Panc1 (cell line): ENCODE measurements around the gene LEFTY2. TPM values are rescaled to one million over a fixed set of nuclear protein-coding genes. Genes with fewer than 3 reads are reported as not detected.

Experiments used
- ATAC-seq: fragments of 200-7000 bp; cut with Tn5 transposase; 2 replicates; pipeline ENCODE4 v1.9.1; 2020; ENCODE audit warnings: mild to moderate bottlenecking, moderate library complexity
- BruUV-seq: library from RNA; stranded (reverse); fragments of 400-500 nt; replicated peaks from 2 replicates; lab custom pipeline; 2021; lab: Mats Ljungman, UMichigan
- CTCF ChIA-PET: fragments of 300-600 bp; sonication (Branson Sonifier 250); formaldehyde crosslinking; loops from one replicate; lab custom pipeline; 2022; ENCODE audit warnings: antibody characterized with exemption; lab: Charles Lee
- POLR2A ChIA-PET: fragments of 300-600 bp; sonication (Branson Sonifier 250); formaldehyde crosslinking; loops from one replicate; lab custom pipeline; 2022; ENCODE audit warnings: antibody characterized with exemption; lab: Charles Lee
- DNase-seq: peaks from one replicate; pipeline ENCODE4 v3.0.0-alpha.2; 2010; ENCODE audit warnings: low read depth, low spot score
- H3K27ac ChIP-seq: 2 replicates; pipeline ENCODE4 v1.5.1; 2011; ENCODE audit warnings: mild to moderate bottlenecking, low read length, inconsistent platforms
- H3K27me3 ChIP-seq: fragments of 200-500 bp; sonication (Bioruptor generic); 2 replicates; pipeline ENCODE4 v1.6.0; 2014; ENCODE audit warnings: low read length, inconsistent platforms; ENCODE audit not compliant: control insufficient read depth, insufficient read depth
- H3K36me3 ChIP-seq: fragments of 200-500 bp; sonication (Bioruptor generic); 2 replicates; pipeline ENCODE4 v1.5.1; 2014; ENCODE audit warnings: inconsistent platforms, mild to moderate bottlenecking, low read length, moderate library complexity; ENCODE audit not compliant: control insufficient read depth, insufficient read depth
- H3K4me1 ChIP-seq: 2 replicates; pipeline ENCODE4 v1.5.1; 2011; ENCODE audit warnings: inconsistent platforms, mild to moderate bottlenecking, low read length, moderate library complexity; ENCODE audit not compliant: control insufficient read depth, insufficient read depth
- H3K4me3 ChIP-seq, 2 experiments: 2 replicates each; pipeline ENCODE4 v1.5.1; 2011 to 2012; ENCODE audit warnings: low read depth in 2 of 2, low read length in 2 of 2, mild to moderate bottlenecking in 2 of 2, inconsistent platforms in 1 of 2, moderate library complexity in 1 of 2
- H3K9me3 ChIP-seq: fragments of 200-500 bp; sonication (Bioruptor generic); 2 replicates; pipeline ENCODE4 v1.5.1; 2014; ENCODE audit warnings: low read depth, mild to moderate bottlenecking, inconsistent platforms, low read length, moderate library complexity; ENCODE audit not compliant: control insufficient read depth, insufficient read depth
- CTCF ChIP-seq: fragments of 450-650 bp; IDR thresholded peaks from 2 replicates; pipeline ENCODE4 v1.5.1; 2017; ENCODE audit warnings: mild to moderate bottlenecking
- POLR2AphosphoS5 ChIP-seq: IDR thresholded peaks from 2 replicates; pipeline ENCODE4 v1.6.1; 2012; ENCODE audit warnings: mild to moderate bottlenecking, low read depth, low read length, moderate library complexity
- REST ChIP-seq, 2 experiments: IDR thresholded peaks; 2 replicates each; pipeline ENCODE4 v1.6.1; 2011 to 2012; ENCODE audit warnings: low read depth in 2 of 2, control low read depth in 1 of 2, low read length in 1 of 2, mild to moderate bottlenecking in 1 of 2, moderate library complexity in 1 of 2; ENCODE audit not compliant: insufficient read depth in 1 of 2
- SIN3A ChIP-seq: IDR thresholded peaks from 2 replicates; pipeline ENCODE4 v1.6.1; 2012; ENCODE audit warnings: low read depth, mild to moderate bottlenecking, low read length, moderate library complexity, borderline replicate concordance; ENCODE audit not compliant: insufficient read depth
- TCF7L2 ChIP-seq: IDR thresholded peaks from 2 replicates; pipeline ENCODE4 v1.6.1; 2011; ENCODE audit warnings: mild to moderate bottlenecking, low read depth, low read length, inconsistent platforms
- in situ Hi-C: cut with HindIII; loops from 2 replicates; pipeline ENCODE4 v1.10.0; 2016; ENCODE audit warnings: low sequenced_read_pairs, low pct_unique_long_range_greater_than_20kb
- intact Hi-C: fragments of 100-400 bp; cut with micrococcal nuclease; formaldehyde crosslinking; loops from one replicate; pipeline ENCODE4 v1.10.0; 2022; ENCODE audit not compliant: unreplicated experiment
- total RNA-seq: library from RNA; stranded (reverse); gene quantifications from one replicate; pipeline ENCODE4 v1.2.1, GENCODE V29; 2021; ENCODE audit not compliant: unreplicated experiment

The LEFTY2 gene
- total RNA-seq, 1 experiment from 2014 or later, result not detected

DNA sequence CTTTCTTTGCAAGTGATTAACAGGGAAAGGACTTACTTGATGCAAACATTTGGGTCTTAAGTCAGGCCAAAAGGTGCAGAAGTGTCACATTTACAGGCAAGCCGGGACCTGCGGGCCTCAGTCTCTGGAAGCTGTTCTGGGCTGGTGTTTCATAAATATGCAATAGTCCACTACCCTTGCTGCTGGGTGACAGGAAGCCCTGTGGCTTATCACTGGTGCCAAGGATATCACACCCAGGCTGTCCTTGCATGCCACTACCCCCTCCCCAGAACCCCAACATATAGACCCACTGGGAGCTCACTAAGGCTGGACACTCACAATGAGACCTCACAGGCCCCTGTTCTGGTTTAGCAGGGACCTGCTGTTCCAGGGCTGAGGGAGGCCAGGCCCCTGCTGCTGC lies 3.4 kb upstream of the LEFTY2 start:
- Histone ChIP-seq H3K4me3 (no peak overlapping the region), H3K27me3 (no peaks in the 10 kb centered on the region; the same call in 1 of the 2 replicates), H3K36me3 (no peaks in the 10 kb centered on the region), H3K27ac (no peak overlapping the region), H3K9me3 (no peaks in the 10 kb centered on the region), H3K4me1 (no peaks in the 10 kb centered on the region)
- no TSS peak for BruUV-seq
- ChIA-PET CTCF (interaction anchor here (0.6 kb wide), 1 partner anchor 34 kb away, joined by 5 read pairs; no protein-coding TSS in a partner anchor), POLR2A (no interaction called here)
- in situ Hi-C loops (no loop called here), intact Hi-C loops (no loop called here)
- DNase-seq, result no peak
- no peak for TF ChIP-seq TCF7L2
- no peak for TF ChIP-seq REST (IDR thresholded peaks at IDR 0.05; ENCODE audit: insufficient read depth in 1 of 2, low read depth in 2 of 2, low read length in 1 of 2)
- TF ChIP-seq POLR2AphosphoS5, result no peak
- TF ChIP-seq SIN3A, result no peak
- no peak for TF ChIP-seq CTCF
- no peak for ATAC-seq

DNA sequence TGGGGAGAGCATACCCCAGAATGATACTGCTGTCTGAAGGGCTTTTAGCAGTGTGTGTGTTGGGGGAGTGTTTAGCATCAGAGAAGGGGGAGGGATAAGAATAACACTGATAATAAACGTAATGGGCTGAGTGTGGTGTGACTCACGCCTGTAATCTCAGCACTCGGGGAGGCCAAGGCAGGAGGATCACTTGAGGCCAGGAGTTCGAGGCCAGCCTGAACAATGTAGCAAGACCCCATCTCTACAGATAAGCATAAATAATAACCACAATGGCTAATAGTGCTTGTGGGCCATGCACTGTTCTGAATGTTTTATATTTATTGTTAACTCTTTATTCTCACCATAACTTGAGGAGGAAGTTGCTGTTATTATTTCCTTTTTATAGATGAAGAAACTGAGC lies 2.6 kb upstream of the LEFTY2 start:
- Histone ChIP-seq H3K4me3 (no peak overlapping the region), H3K27ac (no peak overlapping the region), H3K27me3 (no peaks in the 10 kb centered on the region; the same call in 1 of the 2 replicates), H3K4me1 (no peaks in the 10 kb centered on the region), H3K9me3 (no peaks in the 10 kb centered on the region), H3K36me3 (no peaks in the 10 kb centered on the region)
- CTCF ChIA-PET, result no interaction called here
- POLR2A ChIA-PET, result no interaction called here
- ATAC-seq (no peak), DNase-seq (no peak)
- intact Hi-C loops (no loop called here), in situ Hi-C loops (no loop called here)
- BruUV-seq, result no TSS peak
- no peak for TF ChIP-seq REST (IDR thresholded peaks at IDR 0.05; ENCODE audit: insufficient read depth in 1 of 2, low read depth in 2 of 2, low read length in 1 of 2)
- TF ChIP-seq TCF7L2, result no peak
- no peak for TF ChIP-seq POLR2AphosphoS5
